ENCODE measurements around the gene XAGE1A.

GRCh38 chrX:52507331-52507730 is 11.7 kb downstream of the XAGE1A start:
- TF ChIP-seq CTCF (IDR thresholded peaks at IDR 0.05) = no peak
- TF ChIP-seq POLR2A (IDR thresholded peaks at IDR 0.05) = no peak
